Measurements from ENCODE around the gene PDE3B. TPM values are rescaled to one million over a fixed set of nuclear protein-coding genes. Genes with fewer than 3 reads are reported as not detected.

PDE3B gene
- total and polyA plus RNA-seq, 2 of the 8 experiments (the other 6 are each of a cell fraction or from before 2014, with no cell fraction given) = 2.7 to 10.9 TPM

- TF ChIP-seq SIRT6 (IDR thresholded peaks at IDR 0.05; ENCODE audit: low read length) = no peak
- TF ChIP-seq NANOG (IDR thresholded peaks at IDR 0.05; ENCODE audit: insufficient read depth, low read depth, low read length, poor library complexity, severe bottlenecking) = no peak
- no peak for TF ChIP-seq E2F6 (IDR thresholded peaks at IDR 0.05)
These were observed 192.2 kb downstream of the PDE3B start (continued) for GRCh38 chr11:14835496-14836492.

All from H1 (cell line).